ENCODE results near the gene AHSA1. TPM values are rescaled to one million over a fixed set of nuclear protein-coding genes. Genes with fewer than 3 reads are reported as not detected.

Gene AHSA1
- total RNA-seq, 4 donors from 2014 or later, result 77.8 to 98.7 (median 92.6) TPM

DNA sequence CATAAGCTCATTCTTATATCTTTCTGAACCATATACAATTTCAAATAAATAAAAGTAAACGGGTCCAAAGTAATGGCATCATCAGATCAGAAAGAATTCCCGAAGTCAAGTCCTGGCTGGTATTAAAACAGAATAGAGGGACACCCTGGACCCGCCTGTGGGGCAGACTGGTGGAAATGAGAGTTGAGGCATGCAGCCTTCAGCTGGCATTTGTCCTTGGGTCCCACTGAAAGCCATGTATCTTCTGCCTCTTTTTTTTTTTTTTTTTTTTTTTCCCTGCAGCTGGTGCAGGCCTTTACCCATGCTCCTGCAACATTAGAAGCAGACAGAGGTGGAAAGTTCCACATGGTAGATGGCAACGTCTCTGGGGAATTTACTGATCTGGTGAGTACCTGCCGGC is 9.9 kb downstream of the AHSA1 start:
- 82 to 86% methylated on average over 5 of the region's 5 CpGs for WGBS, 2 donors
- peak in 1 of 2 donors; percentile 32 for DNase-seq (ENCODE audit: low spot score in 2 of 2)
- TF ChIP-seq POLR2A (IDR thresholded peaks at IDR 0.05), result no peak
- TF ChIP-seq, protein P1, sequence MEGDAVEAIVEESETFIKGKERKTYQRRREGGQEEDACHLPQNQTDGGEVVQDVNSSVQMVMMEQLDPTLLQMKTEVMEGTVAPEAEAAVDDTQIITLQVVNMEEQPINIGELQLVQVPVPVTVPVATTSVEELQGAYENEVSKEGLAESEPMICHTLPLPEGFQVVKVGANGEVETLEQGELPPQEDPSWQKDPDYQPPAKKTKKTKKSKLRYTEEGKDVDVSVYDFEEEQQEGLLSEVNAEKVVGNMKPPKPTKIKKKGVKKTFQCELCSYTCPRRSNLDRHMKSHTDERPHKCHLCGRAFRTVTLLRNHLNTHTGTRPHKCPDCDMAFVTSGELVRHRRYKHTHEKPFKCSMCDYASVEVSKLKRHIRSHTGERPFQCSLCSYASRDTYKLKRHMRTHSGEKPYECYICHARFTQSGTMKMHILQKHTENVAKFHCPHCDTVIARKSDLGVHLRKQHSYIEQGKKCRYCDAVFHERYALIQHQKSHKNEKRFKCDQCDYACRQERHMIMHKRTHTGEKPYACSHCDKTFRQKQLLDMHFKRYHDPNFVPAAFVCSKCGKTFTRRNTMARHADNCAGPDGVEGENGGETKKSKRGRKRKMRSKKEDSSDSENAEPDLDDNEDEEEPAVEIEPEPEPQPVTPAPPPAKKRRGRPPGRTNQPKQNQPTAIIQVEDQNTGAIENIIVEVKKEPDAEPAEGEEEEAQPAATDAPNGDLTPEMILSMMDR (IDR thresholded peaks at IDR 0.05), result no peak
- intact Hi-C loops (cut with DNase I; ENCODE audit: low total_unique reads), result loop anchor here (10.0 kb wide), 1 partner anchor 237 kb away; the partner anchor contains the start of genes ALKBH1 and SLIRP
- no peak overlapping the region for H3K4me3 ChIP-seq (ENCODE audit: low read depth, poor library complexity, severe bottlenecking)

DNA sequence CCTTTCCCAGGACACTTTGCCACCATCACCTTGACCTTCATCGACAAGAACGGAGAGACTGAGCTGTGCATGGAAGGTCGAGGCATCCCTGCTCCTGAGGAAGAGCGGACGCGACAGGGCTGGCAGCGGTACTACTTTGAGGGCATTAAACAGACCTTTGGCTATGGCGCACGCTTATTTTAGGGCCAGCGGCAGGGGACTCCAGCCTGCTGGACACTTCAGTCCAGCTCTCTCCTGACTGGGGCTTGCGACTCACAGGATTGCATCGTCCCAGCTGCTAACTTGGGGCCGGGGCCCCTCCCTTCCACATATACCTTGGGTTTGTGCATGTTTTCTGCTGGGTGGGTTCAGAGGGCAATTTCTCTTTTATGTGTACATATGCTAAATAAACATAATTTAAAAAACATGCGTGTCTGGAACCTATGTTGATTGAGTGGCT is 11.2 kb downstream of the AHSA1 start:
- 82 to 85% methylated on average over 14 of the region's 14 CpGs for WGBS, 2 donors
- intact Hi-C loops (cut with DNase I; ENCODE audit: low total_unique reads), result loop anchor here (10.0 kb wide), 1 partner anchor 236 kb away; the partner anchor contains the start of genes ALKBH1 and SLIRP

DNA sequence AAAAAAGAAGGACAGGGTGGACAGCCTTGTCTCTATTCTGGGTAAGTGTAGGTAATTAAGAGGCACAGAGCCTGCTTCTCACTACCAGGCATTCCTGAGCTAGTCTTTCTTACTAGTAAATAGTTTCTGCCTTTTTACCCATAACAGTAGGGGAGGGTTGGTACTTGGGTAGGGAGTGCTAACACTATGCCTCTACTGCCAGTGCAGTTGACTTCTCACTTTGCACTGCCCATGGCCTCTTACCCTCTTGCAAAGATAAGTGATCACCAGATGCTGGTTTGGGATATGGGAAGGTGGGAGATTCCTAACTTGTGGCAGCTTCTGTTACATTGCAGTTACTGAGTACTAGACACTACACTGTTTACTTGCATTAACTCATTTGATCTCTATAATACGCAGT is 11.6 kb downstream of the AHSA1 start:
- 93 to 94% methylated on average over 1 of the region's 1 CpG for WGBS, 2 donors
- peak in 1 of 2 donors; percentile 18 for DNase-seq (ENCODE audit: low spot score in 2 of 2)
- intact Hi-C loops (cut with DNase I; ENCODE audit: low total_unique reads), result loop anchor here (10.0 kb wide), 1 partner anchor 235 kb away; the partner anchor contains the start of genes ALKBH1 and SLIRP
- TF ChIP-seq POLR2A (IDR thresholded peaks at IDR 0.05), result no peak
- TF ChIP-seq, protein P1 (IDR thresholded peaks at IDR 0.05), result no peak
- no peak overlapping the region for H3K4me3 ChIP-seq (ENCODE audit: low read depth, poor library complexity, severe bottlenecking)

More for the DNA sequence above, 11.2 kb downstream of the AHSA1 start:
- DNase-seq (ENCODE audit: low spot score in 2 of 2), result no peak
- no peak overlapping the region for H3K4me3 ChIP-seq (ENCODE audit: low read depth, poor library complexity, severe bottlenecking)
- TF ChIP-seq POLR2A (IDR thresholded peaks at IDR 0.05), result no peak
- TF ChIP-seq, protein P1 (IDR thresholded peaks at IDR 0.05), result no peak

DNA sequence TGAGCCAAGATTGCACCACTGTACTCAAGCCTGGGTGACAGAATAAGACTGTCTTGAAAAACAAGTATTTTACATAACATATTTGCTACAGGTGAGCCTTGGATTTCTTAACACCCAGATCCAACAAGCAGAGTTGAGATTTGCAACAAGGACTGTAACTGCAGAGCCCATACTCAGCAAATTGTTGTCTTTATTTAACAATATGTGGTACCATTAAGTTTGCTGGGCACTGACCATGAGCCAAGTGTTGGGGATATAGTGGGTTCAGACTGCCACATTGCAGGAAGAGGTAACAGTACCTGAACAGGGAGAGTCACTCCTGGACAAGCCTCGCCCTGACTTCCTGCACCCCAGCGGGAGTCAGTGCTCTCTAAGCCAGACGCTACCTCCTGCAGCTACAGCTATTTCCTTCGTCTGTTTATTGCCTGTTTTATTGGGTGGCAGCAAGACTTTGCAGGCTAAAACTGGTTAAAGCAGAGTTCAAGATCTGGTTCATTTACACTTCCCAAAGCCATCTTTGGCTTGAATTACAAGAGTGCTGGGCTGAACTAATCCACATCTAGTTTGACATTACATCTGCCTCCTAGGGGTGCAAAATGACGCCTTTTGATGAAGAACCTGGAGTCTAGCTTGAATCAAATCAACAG is 12.5 kb downstream of the AHSA1 start:
- 40 to 65% methylated on average over 5 of the region's 5 CpGs for WGBS, 2 donors
- TF ChIP-seq, protein P1 (IDR thresholded peaks at IDR 0.05), result no peak
- no peak for TF ChIP-seq POLR2A (IDR thresholded peaks at IDR 0.05)
- no peak overlapping the region for H3K4me3 ChIP-seq (ENCODE audit: low read depth, poor library complexity, severe bottlenecking)
- intact Hi-C loops (cut with DNase I; ENCODE audit: low total_unique reads), result no loop called here
- DNase-seq (ENCODE audit: low spot score in 2 of 2), result no peak

DNA sequence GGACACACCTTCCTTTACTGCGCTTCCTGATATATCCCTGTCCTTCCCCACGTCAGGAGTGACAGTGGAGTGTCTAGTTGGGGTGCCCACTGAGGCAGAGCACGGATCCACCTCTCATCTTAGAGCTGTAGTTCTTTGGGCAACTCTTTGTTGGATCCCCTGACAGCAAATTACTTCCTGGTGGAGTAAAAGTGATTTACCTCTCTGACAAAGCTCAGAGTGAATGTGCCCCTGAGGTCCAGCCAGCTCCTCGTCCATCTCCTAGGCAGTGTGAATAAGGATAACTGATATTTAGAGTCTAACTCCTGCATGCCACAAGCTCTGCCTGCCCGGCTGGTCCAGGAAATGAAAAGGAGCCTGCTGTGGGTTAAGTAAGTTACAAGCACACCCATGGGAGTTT is 16.0 kb downstream of the AHSA1 start:
- 52 to 73% methylated on average over 5 of the region's 5 CpGs for WGBS, 2 donors
- H3K4me3 ChIP-seq (ENCODE audit: low read depth, poor library complexity, severe bottlenecking), result no peak overlapping the region
- DNase-seq (ENCODE audit: low spot score in 2 of 2), result no peak
- TF ChIP-seq, protein P1 (IDR thresholded peaks at IDR 0.05), result no peak
- no peak for TF ChIP-seq POLR2A (IDR thresholded peaks at IDR 0.05)
- intact Hi-C loops (cut with DNase I; ENCODE audit: low total_unique reads), result no loop called here

All from lower leg skin (tissue), 4 donors.